Right cardiac atrium (tissue), 5 donors: Measurements from ENCODE around the gene B3GAT3. TPM values are rescaled to one million over a fixed set of nuclear protein-coding genes. Genes with fewer than 3 reads are reported as not detected.
"Not testable (repeated sequence)": the region's sequence is repeated elsewhere in the genome, so short reads cannot be mapped to it uniquely, and the experiment has no call there.

ENCODE experiments used
- ATAC-seq, 2 donors: fragments of 200-7000 bp; cut with Tn5 transposase; one replicate each; pipeline versions ENCODE4 v1.8.0 to v1.9.1; 2020; ENCODE audit warnings: moderate library complexity in 2 of 2, mild to moderate bottlenecking in 1 of 2
- DNase-seq, 3 donors: peaks; one replicate each; pipeline ENCODE4 v3.0.0-alpha.2; 2020
- H3K27ac ChIP-seq: one replicate; pipeline ENCODE4 v1.5.1; 2013; ENCODE audit warnings: mild to moderate bottlenecking, low read length, control low read depth, moderate library complexity
- H3K27me3 ChIP-seq: one replicate; pipeline ENCODE4 v1.6.1; 2013; ENCODE audit not compliant: control insufficient read depth, insufficient read depth
- H3K4me1 ChIP-seq: one replicate; pipeline ENCODE4 v1.6.1; 2013; ENCODE audit warnings: low read length; ENCODE audit not compliant: control insufficient read depth, insufficient read depth
- H3K4me3 ChIP-seq: one replicate; pipeline ENCODE4 v1.5.1; 2013; ENCODE audit warnings: low read length, control low read depth
- H3K9me3 ChIP-seq: one replicate; pipeline ENCODE4 v1.6.1; 2013; ENCODE audit warnings: low read length; ENCODE audit not compliant: control insufficient read depth
- WGBS: extraction: QIAGEN DNeasy Blood & Tissue Kit; methylation state at CpG from one replicate; pipeline ENCODE4 v1.1.7; 2013; 5-methylcytosine and 5-hydroxymethylcytosine counted together
- intact Hi-C, 4 donors: fragments of 100-400 bp; cut with DNase I; formaldehyde crosslinking; loops; one replicate each; pipeline versions ENCODE4 v1.11.0 to v1.14.0; 2022 to 2023
- polyA plus RNA-seq: library from polyadenylated mRNA; stranded (reverse); fragments of 200-250 nt; gene quantifications from one replicate; pipeline ENCODE4 v1.2.3, GENCODE V29; 2013
- total RNA-seq, 4 donors: library from RNA; stranded (reverse); fragmentation: NEBNext Ultra II Directional; extraction: Animal tissue kit (Norgen Biotek cat#: 25700); gene quantifications; one replicate each; pipeline ENCODE4 v1.2.1, GENCODE V29; 2021
- donor health status: healthy with polysubstance abuse.
- donor health status: DM: no; HTN: yes; CAD: no.
- donor health status: DM: no; HTN: no; CAD: no.
- donor health status: DM: no; HTN: yes; CAD: no; lungs with severe emphysema.
- donor health status: DM: yes; HTN: yes; CAD: no.

B3GAT3 gene
- total and polyA plus RNA-seq, 5 donors: 10.7 to 23.1 (median 17.3) TPM

DNA sequence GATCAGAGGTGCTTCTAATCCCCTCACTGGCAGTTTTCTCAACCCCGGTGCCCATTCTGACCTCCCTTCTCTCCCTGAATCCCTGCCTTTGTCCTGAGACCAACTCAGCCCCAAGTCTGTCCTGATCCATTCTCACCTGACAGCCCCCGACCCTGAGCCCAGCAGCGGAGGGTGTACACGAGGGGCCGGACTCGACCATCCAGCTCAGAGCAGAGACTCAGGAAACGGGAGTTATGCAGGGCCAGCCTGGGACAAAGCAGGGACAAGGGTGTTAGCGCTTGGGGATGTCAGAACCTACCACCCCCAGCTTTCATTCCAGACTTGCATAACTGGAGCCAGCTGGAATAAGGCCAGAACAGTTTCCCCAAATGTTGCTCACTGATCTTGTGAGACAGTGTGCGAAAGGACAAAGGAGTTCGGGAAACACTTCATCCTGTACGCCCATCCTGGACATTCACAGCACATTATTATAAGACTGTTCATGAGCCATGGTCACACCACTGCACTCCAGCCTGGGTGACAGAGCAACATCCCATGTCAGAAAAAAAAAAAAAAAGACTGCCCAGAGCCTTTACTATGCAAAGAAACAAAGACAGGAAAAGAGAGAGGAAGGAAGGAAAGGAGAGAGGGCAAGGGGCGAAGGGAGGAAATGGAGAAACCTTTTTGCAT, 44.6 kb downstream of the B3GAT3 start:
- no peaks in the 10 kb centered on the region for H3K27me3 ChIP-seq
- H3K4me1 ChIP-seq: peaks cover 2% of the 10 kb centered on the region
- ATAC-seq: peak in 1 of 2 donors; percentile 58
- H3K9me3 ChIP-seq: no peaks in the 10 kb centered on the region
- 56% methylated on average over 12 of the region's 12 CpGs for WGBS
- H3K27ac ChIP-seq: peak overlapping the region; percentile 80
- intact Hi-C loops: no loop called here
- peak in 1 of 3 donors; percentile 42 for DNase-seq
- no peak overlapping the region for H3K4me3 ChIP-seq

DNA sequence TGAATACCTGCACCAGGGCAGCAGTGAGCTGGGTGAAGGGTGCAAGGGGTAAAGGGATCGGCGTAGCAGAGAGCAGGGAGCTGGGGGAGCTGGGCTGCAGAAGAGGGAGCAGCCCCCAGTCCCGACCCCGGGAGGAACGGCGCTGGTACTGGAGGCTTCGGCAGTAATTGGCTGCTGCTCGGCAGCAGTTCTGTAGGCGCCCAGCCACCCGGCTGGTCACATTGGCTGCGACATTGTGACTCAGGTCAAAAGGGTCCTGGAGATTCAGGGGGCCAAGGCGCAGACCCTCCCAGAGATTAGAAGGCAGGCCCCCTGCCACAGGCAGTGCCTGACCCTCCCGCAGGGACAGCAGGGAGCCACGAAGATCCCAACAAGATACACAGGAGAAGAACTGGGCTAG, 45.9 kb downstream of the B3GAT3 start:
- H3K4me3 ChIP-seq: no peak overlapping the region
- H3K4me1 ChIP-seq: peaks cover 2% of the 10 kb centered on the region
- WGBS: 68% methylated on average over 14 of the region's 14 CpGs
- peak overlapping the region; percentile 80 for H3K27ac ChIP-seq
- intact Hi-C loops: no loop called here
- H3K9me3 ChIP-seq: no peaks in the 10 kb centered on the region
- DNase-seq (peak in 1 of 3 donors; percentile 49), ATAC-seq (no peak)
- no peaks in the 10 kb centered on the region for H3K27me3 ChIP-seq

DNA sequence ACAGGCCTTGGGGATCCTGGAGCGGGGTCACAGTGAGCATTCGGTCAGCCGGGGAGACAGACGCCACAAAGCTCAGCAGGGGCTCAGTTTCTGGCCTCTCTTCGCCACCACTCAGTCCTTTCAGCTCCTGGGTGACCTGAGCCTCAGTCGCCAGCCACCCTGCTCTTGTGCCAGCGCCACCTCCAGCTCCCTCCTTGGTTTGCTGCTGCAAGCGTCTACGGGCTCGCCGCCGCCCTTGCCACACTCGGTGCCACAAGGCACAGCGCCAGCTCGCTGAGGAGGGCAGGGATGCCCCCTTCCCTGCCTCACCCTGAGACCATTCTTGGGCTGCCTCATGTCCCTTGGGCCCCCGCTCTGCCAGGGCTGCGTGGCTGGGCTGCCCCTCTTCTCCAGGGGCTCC, 46.6 kb downstream of the B3GAT3 start:
- 42% methylated on average over 17 of the region's 17 CpGs for WGBS
- peaks cover 2% of the 10 kb centered on the region for H3K4me1 ChIP-seq

DNA sequence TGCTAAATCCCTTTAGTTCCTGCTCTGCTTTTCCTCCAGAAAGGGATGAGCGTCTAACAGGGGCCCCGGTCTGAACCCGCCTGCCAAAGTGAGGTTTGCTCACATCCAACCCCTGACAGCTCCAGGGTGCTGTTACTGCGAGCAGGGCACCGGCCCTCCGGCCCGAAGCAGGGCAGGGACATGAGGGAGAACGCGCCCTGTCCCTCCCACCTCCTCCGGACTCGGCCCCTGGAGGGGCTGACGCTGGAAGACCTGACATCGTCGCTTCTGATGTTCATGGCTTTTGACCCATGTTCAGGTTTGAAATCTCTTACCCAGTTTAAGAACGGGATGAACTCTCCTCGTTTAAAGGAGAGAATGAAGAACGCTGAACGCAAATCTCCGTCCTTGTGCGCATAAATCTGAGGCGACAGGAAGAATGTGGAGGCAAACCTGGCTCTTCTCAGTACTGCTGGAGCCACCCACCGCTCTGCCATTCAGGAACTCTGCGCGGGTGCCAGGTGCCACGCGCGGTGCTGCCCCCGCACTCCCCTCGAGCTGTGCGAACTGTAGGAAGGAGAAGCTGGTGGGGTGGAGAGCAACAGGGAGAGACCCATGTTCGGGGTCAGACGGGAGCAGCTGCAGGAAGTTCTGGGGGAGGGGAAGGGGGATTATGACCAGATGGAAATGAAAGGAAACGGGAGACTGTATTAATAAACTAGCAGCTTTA, 47.3 kb downstream of the B3GAT3 start:
- DNase-seq (peak; percentile 59 to 78 (median 76)), ATAC-seq (peak; percentile 14 to 28)
- Histone ChIP-seq H3K4me3 (peak overlapping the region; percentile 50), H3K27me3 (no peaks in the 10 kb centered on the region), H3K9me3 (no peaks in the 10 kb centered on the region), H3K4me1 (peaks cover 2% of the 10 kb centered on the region), H3K27ac (peak overlapping the region; percentile 71)
- intact Hi-C loops: no loop called here
- WGBS: 1% methylated on average over 33 of the region's 33 CpGs

More for the DNA sequence above, 46.6 kb downstream of the B3GAT3 start:
- no peak overlapping the region for H3K4me3 ChIP-seq
- H3K27me3 ChIP-seq: no peaks in the 10 kb centered on the region
- intact Hi-C loops: no loop called here
- ATAC-seq (no peak), DNase-seq (peak in 1 of 3 donors; percentile 76)
- H3K27ac ChIP-seq: peak overlapping the region; percentile 41
- no peaks in the 10 kb centered on the region for H3K9me3 ChIP-seq

DNA sequence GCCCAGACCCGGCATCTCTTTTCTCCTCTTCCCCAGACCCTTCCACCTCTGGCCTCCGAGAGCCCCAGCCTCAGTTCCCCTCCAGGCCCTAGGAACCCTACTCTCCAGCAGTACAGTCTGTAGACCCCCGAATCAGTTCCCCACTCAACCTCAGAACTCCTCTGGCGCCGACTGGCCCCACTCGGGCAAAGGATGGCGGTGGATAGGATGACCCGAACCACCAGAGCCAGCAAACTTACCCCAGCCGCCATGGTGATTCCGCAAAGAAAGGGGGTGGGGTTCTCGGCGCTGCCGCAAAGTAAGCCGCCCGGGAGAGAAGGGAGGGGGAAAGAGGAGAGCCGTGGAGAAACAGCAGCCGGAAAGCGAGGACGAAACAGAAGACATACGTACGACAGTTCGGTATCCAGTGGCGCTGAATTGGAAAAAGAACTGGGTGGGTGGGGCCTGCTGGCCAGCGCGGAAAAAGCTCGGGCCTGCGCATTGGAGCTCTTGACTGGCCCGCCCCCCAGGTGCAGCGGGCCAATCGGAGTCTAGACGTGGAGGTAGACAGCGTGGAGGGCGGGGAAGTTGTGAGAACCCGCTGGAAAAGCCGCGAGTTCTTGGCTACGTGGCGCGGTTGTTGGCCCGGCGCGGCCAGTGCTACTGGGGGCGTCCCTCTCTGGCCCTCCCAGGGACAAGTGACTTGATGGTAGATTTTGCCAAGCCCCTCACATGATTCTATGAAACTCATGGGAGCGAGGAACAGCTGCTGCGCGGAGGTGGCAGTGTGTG, 48.0 kb downstream of the B3GAT3 start, which contains the start of gene EEF1G:
Gene EEF1G (minus strand): TSS at position 300 of the 771 bp plus-strand sequence. CDS start 49 bp downstream, at position 251.
- intact Hi-C loops: no loop called here

DNA sequence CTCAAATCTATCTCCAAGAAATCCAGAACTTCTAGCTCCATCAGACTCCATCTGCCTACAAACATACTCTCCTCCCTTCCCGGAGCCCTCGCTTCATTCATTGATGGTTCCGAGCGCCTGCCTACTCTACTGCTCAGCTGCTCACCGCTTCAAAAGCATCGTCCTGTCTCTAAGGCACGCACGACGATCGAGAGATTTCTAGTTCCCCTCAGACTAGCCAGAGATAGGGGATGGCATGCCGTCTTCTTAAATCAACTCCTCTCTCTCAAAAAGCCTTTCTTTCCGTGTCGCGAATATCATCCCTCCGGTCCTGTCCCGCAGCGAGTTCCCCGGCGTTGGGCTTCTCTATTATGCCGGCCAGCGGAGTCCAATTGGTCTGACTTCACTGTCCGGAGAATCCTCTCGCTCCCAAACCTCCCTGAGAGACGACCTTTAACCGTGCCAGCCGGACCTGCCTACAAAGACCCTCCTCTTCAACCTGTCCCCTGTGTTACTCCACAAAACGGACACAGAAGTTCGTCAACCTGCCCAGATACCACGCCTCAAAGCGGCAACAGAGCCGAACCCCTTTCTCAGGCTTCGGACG, 48.7 kb downstream of the B3GAT3 start:
- intact Hi-C loops: no loop called here
- H3K27me3 ChIP-seq: no peaks in the 10 kb centered on the region
- H3K9me3 ChIP-seq: no peaks in the 10 kb centered on the region
- ATAC-seq: no peak
- peak overlapping the region; percentile 75 for H3K27ac ChIP-seq
- under 1% methylated on average over 33 of the region's 33 CpGs for WGBS
- H3K4me3 ChIP-seq: peak overlapping the region; percentile 86
- no peak for DNase-seq
- peaks cover 2% of the 10 kb centered on the region for H3K4me1 ChIP-seq

More for the DNA sequence above, 48.0 kb downstream of the B3GAT3 start, which contains the start of gene EEF1G:
- Histone ChIP-seq H3K27me3 (no peaks in the 10 kb centered on the region), H3K4me1 (peaks cover 2% of the 10 kb centered on the region), H3K4me3 (peak within 1 kb of the TSS; percentile 86), H3K9me3 (no peaks in the 10 kb centered on the region), H3K27ac (peak within 1 kb of the TSS; percentile 75)
- ATAC-seq (peak; percentile 93 to 97), DNase-seq (peak; percentile 98 to 99 (median 99))
- WGBS: under 1% methylated on average over 46 of the region's 46 CpGs

DNA sequence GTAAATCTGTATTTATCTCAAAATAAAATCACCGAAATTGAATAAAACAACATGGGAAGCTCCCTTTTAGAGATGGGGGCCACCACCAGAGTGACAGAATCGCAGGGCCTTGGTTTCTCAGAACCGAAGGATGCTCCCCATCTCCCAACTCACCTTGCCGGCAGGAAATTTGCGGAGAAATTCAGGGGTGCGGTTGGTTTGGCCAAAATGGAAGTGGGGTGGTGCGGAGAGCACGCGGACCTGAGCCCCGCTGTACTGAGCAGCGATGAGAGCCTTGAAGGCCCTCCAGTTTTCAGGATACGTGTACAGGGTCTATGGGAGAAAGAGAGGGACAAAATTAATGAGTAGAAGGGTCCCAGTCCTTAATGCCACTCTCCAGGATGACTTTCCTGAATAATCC, 49.4 kb downstream of the B3GAT3 start:
- H3K9me3 ChIP-seq: no peaks in the 10 kb centered on the region
- H3K27ac ChIP-seq: no peak overlapping the region
- no peak for ATAC-seq
- 70% methylated on average over 12 of the region's 12 CpGs for WGBS
- DNase-seq: no peak
- intact Hi-C loops: no loop called here
- no peaks in the 10 kb centered on the region for H3K27me3 ChIP-seq
- peaks cover 2% of the 10 kb centered on the region for H3K4me1 ChIP-seq
- peak overlapping the region; percentile 86 for H3K4me3 ChIP-seq

DNA sequence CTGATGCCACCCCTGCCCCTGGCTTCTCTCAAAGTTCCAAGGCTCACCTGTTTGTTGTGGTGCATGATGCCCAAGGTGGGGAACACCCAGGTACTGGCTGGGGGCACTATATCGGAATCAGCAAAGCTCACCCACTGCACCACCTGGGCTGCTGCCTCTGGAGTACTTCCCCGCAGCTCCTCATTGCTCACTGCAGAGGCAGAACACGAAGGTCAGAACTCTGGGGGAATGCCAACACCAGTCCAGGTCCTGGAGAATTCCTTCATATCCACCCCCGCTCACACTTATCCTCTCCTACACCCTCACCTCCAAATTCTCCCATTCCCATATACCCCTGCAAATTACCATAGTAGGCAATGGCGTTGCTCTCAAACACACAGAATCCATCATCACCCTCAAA, 50.3 kb downstream of the B3GAT3 start:
- DNase-seq, H3K9me3 ChIP-seq, H3K27ac ChIP-seq, H3K27me3 ChIP-seq, ATAC-seq, H3K4me1 ChIP-seq, intact Hi-C loops, H3K4me3 ChIP-seq: not testable (repeated sequence)
- WGBS: 86% methylated on average over 5 of the region's 5 CpGs

DNA sequence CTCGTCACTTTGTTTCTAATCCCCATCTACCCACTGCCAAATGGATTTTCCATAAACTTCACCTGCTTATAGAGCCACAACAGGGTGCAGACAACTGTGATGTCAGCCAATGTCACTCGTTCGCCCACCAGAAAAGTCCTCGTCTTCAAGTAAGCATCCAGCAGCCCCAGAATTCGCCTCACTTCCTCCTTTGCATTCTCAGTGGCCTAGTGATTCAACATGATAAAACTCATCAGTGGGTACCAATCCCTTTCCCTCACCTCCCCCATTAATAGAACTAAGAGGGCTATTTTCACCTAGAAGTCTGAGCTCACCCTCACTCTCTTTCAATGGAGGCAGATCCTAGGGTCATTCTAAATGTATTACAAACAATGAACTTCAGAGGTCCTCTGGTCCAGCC, 50.9 kb downstream of the B3GAT3 start:
- H3K4me3 ChIP-seq, H3K27me3 ChIP-seq, H3K9me3 ChIP-seq, DNase-seq, ATAC-seq, intact Hi-C loops, H3K4me1 ChIP-seq, H3K27ac ChIP-seq: not testable (repeated sequence)
- 94% methylated on average over 5 of the region's 5 CpGs for WGBS

DNA sequence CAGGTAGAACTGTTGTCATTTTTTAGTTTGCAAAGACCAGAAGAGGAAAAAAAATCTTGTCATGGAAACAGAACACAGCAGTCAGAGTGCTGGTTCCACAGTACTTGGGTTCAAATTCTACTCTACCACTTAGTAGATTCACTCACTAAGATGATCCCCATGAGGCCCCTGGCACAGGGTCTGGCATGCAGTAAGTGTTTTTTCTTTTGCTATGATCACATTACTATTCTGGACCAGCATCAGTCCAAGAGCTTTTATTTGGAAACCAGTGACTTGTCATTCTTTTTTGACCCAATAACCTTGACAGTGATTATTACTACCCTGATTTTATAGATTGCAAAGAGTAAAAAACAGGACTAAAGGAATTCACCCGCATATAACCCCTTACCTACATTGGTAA, 52.2 kb downstream of the B3GAT3 start:
- H3K27ac ChIP-seq: no peak overlapping the region
- no peak for ATAC-seq
- no peaks in the 10 kb centered on the region for H3K9me3 ChIP-seq
- no peak for DNase-seq
- H3K4me3 ChIP-seq: no peak overlapping the region
- intact Hi-C loops: loop anchor here in 1 of 4 donors (10.0 kb wide), 1 partner anchor 75 kb away; no protein-coding TSS in a partner anchor
- H3K4me1 ChIP-seq: no peaks in the 10 kb centered on the region
- 78% methylated on average over 1 of the region's 1 CpG for WGBS
- H3K27me3 ChIP-seq: no peaks in the 10 kb centered on the region
